DMS114 treated with DMSO at 0.1 percent for 48 hours (cell line): ENCODE measurements around the gene GGN.

Experiments
- DNase-seq: peaks from one replicate; lab custom pipeline; 2025; ENCODE audit not compliant: unreplicated experiment; lab: John Stamatoyannopoulos, UW

Gene GGN

DNA sequence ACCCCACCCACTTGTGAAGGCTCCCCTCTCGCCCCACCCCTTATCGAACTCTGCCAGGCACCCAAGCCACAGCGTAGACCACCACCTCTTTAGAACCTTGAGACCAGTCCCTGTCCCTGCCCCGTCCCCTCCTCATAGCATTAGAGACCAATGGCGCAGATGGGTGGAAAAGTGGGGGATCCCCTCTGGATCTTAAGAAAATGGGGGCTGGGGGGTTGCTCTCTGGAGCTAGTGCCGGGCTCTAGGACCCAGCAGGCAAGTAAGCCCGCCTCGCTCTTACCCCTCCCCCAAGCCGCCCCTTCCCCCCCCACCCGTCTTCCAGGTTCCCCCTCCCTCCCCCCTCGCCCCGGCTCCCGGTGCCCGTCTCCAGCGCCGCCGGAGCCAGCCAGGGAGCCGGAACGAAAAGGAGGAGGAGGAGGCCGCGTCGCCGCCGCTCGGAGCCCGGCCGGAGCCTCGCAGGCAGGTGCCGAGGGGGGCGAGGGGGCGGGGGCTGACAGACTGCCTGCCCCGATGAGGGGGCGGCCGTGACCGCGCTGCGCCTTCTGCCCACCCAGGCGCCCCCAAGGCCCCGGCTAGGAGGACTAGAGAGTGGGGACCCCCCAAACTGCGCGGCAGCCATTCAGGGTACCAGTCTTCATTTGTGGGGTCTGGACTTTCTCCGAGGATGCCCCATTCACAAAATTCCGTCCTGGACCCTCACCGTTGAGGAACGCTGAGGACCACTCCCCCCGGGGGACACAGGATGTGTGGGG, 691 bp upstream of the GGN start, which contains the start of gene SPRED3:
Gene SPRED3, plus strand, starts transcription at position 349 of the 752 bp plus-strand sequence. CDS start 1,606 bp downstream, outside the sequence.
- no peak for DNase-seq

DNA sequence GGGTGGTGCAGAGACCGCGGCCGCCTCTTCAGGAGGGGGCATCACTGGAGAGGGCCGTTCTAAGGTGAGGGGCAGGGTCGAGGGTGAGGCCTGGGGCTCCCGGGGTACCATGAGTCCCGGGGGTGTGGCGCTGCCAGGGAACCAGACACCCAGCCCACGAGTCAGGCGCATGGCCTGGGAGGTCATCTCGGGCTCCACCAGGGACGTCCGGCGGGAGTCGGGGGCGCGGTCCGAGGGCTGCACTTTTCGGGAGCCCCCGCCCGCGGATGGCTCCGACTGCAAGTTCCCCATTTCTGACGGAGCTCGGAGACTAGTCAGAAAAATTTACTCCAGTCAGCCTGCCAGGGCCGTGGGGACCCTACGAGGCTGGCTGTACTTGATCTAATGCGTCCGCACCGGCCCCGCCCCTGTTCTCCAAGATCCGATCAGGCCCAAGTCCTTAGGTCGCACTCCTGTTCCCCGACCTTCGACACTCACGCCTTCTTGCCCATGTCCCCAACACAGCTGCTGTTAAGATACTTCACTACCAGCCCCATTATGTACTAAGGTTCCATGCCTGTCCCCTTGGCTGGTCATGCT, 774 bp downstream of the GGN start:
- no peak for DNase-seq

DNA sequence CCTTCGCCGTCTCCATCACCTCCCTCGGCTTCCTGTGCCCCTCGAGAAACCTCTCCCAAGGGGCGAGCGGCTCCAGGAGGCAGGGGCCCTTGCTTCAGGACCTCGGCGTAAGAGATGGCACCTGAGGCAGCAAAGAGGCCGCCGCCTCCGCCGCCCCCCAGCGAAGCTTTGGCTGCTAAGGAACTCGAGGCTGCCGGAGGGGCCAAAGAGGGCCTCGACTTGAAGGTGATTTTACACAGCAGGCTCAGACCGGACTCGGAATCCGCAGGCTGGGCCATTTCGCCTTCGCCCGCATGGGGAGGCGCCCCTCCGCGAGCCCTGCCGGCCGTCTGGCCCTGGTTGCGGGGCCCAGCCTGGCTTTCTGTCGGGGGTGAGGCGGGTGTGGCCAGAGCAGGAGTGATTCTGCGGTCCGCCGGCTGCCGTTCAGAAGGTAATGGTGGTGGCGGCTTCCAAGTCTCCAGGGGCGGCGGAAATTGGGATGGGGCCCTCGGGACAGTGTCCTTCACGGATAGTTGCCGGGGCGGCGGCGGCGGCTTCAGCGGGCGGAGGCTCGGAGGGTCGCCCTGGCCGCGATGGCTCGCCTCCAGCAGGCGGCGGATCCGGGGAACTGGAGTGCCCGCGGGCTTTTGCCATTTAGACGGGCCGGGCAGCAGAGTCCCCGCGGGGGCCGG, 1.4 kb downstream of the GGN start:
- no peak for DNase-seq

GRCh38 chr19:38385804-38386257, 2.0 kb downstream of the GGN start:
- DNase-seq, result no peak

DNA sequence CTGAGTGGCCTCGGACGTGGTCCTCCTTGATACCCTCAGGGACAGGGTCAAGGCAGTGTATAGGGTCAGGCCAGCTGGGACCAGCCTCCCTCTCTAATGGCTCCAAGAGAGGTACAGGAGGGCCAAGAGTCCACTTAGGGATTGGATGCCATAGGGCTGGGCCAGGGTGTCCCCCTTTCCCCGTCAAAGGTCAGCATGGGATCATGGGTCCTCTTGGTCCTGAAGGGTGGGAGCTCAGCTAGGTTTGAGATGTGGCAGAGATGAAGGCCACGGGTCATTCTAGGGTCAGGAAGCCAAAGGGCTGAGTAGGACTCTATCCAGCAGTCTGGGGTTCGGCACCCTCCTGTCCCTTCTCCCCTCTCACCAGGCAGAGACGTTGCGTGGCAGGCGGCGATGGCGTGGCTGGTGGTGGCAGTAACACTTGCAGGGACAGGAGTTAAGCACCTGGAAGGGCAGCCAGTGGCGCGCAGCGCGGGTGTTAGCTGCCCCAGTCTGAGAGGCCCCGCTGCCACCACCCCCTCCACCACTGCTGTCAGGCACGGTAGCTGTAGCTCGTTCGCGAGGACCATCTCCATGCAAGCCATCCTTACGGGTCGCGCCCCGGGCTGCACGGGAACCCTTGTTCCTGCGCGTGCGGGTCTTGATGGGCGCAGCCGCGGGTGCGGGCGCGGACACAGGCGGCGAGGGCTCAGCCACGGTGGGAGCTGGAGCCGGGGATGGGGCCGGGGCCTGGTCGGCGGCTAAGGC, 2.6 kb downstream of the GGN start:
- DNase-seq, result no peak

GRCh38 chr19:38384209-38385027, 3.4 kb downstream of the GGN start:
- no peak for DNase-seq

GRCh38 chr19:38383743-38384142, 4.1 kb downstream of the GGN start:
- DNase-seq, result no peak

- DNase-seq, result no peak
Observed at GRCh38 chr19:38383184-38383583, 4.7 kb downstream of the GGN start.

GRCh38 chr19:38381138-38381537, 6.7 kb downstream of the GGN start:
- no peak for DNase-seq

- no peak for DNase-seq
Observed at GRCh38 chr19:38378866-38379265, 9.0 kb downstream of the GGN start.

- DNase-seq, result no peak
Observed at GRCh38 chr19:38377052-38377451, 10.8 kb downstream of the GGN start.

DNA sequence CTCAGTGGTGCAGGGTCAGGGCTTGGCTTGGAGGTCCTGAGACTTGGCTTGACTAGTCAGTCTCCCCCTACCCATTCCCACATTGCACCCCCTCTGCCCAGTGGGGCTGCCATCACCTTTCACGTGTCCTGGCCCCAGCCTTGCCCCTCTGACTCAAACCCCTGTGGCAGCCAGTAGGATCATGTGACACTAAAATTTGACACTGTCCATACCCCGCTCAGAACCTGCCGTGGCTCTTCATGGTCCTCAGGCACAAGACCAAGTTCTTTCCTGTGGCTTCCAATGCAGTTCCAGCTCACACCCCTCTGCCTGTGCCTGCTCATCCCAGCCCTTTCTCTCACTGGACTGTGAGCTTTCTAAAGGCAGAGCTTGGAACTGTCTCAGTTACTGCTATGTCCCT, 11.3 kb downstream of the GGN start:
- no peak for DNase-seq

DNA sequence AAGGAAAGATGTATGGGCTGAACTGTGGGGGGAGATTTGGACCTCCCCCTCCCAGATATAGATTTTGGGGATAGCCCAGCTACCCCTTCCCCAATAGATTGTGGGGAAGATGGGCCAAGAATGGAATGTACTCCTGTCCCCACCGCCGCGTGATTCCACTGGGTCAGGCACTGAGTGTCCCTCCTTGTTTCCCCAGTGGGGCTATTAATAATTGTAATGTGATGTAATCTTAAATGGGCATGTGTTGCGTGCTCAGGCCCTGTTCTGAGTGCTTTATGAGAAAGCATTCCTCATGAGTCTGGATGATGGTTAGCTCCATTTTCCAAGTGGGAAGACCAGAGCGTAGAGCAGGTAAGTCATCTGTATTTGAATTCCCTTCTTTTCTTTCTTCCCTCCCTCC, 12.1 kb downstream of the GGN start:
- no peak for DNase-seq

DNA sequence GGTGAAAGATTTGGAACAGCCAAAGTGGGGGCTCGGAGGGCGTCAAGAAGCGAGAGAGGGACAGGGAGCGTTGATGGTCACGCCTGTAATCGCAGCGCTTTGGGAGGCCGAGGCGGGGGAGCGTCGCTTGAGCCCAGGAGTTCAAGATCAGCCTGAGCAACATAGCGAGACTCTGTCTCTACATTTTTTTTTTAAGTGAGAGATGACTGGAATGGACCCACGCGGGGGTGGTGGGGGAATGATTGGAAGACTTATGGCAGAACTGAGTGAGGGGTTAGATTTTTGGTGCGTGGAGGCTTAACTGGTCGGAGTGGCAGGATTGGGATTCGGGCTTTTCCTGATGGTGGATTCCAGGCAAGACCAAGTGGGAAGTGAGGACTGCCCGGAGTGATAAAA, 12.7 kb downstream of the GGN start:
- no peak for DNase-seq

DNA sequence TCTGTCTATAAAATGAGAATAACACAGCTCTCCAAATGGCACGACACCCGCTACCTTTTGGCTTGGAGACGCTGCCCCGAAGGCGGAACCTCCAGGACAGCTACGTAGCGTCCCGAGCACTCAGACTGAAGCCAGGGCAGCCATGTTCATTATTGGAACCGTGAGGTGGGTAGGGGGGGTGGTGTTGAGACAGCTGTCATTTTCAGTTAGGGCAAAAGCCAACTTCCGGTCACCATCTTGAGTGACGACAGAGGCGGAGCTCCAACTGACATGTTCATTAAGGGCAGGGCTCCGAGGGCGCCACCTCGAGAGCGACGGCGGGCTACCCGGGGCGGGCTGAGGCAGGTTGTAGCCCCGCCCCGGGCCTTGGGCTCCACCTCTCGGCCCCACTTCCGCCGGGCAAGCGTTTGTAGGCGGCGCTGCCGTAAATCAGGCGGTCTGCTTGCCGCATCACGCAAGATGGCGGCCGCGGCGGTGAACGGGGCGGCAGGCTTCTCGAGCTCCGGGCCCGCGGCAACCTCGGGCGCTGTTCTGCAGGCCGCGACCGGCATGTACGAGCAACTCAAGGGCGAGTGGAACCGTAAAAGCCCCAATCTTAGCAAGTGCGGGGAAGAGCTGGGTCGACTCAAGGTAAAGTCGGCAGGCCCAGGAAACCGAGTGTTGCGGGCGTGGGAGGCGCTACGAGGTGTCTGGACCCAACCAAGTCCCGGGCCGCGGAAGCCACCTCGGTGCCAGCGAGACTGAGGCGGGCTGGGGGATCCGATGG, 13.3 kb downstream of the GGN start, which contains the start of gene PSMD8:
Gene PSMD8, plus strand, starts transcription at position 240 of the 766 bp plus-strand sequence. Its CDS starts 31 bp downstream, at position 271.
- peak; percentile 98 for DNase-seq

DNA sequence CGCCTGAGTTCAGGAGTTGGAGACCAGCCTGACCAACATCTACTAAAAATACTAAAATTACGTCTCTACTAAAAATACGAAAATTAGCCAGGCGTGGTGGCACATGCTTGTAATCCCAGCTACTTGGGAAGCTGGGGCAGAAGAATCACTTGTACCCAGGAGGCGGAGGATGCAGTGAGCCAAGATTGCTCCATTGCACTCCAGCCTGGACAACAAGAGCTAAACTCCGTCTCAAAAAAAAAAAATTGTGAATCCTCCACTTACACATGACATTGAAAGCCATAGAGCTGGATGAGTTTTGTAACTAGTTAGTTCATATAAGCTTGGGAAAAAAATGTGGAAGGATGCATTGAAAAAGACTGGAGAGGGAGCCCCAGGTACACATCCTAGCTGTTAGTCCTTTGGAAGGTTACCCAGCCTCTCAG, 13.9 kb downstream of the GGN start:
- DNase-seq, result no peak

- no peak for DNase-seq
Observed at GRCh38 chr19:38371081-38371480, 16.8 kb downstream of the GGN start.

DNA sequence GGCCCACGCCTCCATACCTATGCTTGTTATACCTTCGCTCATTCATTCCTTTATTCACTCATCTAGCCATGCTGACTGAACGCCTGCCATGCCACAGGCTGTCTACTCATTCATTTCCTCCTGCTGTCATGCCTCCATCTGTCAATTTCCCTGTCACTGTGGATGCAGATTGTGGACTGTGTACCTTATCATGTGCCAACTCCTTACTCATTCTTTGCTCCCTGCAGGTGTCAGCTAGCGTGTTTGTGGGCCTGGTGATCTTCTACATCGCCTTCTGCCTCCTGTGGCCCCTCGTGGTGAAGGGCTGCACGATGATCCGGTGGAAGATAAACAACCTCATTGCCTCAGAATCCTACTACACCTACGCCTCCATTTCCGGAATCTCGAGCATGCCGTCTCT, 17.5 kb downstream of the GGN start:
- no peak for DNase-seq

- DNase-seq, result no peak
Observed at GRCh38 chr19:38369584-38369983, 18.2 kb downstream of the GGN start.

GRCh38 chr19:38367041-38367440, 20.8 kb downstream of the GGN start:
- DNase-seq, result no peak
